Stimulated activated CD4-positive, alpha-beta T cell treated with anti-CD3 and anti-CD28 coated beads, Interleukin-4, amount 100 ng/mL, for 1 hour (primary cell): Measurements from ENCODE around the gene ADPRS.

Source experiments
- DNase-seq: peaks from one replicate; pipeline ENCODE4 v3.0.0-alpha.2; 2020

The ADPRS gene, protein sequence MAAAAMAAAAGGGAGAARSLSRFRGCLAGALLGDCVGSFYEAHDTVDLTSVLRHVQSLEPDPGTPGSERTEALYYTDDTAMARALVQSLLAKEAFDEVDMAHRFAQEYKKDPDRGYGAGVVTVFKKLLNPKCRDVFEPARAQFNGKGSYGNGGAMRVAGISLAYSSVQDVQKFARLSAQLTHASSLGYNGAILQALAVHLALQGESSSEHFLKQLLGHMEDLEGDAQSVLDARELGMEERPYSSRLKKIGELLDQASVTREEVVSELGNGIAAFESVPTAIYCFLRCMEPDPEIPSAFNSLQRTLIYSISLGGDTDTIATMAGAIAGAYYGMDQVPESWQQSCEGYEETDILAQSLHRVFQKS

DNA sequence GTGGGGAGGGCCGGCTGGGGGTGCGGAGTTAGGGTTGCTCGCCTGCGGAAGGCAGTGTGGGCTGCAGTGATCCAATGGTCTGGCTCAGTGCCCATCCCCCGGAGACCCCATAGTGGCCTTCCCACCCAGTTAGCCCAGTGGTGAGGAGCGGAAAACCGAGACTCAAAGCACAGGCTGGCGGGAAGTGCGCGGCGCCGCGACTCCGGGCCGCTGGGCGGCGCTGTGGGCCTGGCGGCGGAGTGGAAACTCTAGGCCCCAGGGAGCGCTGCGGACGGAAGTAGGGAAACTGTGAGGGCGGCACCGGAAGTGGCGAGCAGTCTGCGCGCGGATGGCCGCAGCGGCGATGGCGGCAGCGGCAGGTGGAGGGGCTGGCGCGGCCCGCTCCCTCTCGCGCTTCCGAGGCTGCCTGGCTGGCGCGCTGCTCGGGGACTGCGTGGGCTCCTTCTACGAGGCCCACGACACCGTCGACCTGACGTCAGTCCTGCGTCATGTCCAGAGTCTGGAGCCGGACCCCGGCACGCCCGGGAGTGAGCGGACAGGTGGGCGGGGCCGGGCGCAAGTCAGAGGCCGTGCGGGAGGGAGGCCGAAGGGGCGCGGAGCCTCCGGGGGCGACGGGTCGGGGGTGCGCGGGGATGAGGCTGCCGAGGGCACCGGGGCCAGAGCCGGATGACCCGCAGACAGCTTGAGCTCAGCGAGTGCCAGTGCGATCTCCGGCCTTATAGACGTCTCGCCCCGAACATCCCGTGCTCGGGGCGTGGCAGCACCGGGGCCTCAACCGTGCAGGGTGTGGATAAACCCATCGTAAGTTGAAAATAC lies at the start of gene ADPRS:
Gene ADPRS (plus strand): TSS at position 316 of the 816 bp plus-strand sequence. CDS start 13 bp downstream, at position 329.
- DNase-seq, result peak; percentile 90

DNA sequence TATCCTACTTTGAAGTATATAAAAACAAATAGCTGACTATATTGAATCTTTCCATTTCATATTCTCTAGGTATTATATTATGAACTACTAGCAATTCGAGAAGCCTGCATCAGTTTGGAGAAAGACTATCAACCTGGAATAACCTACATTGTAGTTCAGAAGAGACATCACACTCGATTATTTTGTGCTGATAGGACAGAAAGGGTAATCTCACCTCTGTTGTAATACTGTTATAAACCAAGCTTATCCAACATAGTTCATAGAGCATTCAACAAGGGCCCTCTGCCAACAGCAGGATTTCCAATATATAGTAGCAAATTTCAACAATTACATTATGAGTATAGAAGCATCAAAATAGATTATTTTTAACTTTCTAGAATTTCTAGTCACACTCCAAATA lies 48.5 kb upstream of the ADPRS start:
- DNase-seq, result no peak

DNA sequence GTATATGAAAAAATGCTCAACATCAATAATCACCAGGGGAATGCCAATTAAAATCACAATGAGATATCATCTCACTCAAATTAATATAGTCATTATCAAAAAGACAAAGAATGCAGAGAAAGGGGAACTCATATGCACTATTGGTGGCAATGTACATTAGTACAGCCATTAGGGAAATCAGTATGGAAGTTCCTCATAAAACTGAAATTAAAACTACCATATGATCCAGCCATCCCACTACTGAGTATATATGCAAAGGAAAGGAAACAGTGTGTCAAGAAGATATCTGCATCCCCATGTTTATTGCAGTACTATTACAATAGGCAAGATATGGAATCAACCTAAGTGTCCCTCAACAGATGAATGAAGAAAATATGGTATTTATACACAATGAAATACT lies 36.9 kb upstream of the ADPRS start:
- DNase-seq, result no peak

DNA sequence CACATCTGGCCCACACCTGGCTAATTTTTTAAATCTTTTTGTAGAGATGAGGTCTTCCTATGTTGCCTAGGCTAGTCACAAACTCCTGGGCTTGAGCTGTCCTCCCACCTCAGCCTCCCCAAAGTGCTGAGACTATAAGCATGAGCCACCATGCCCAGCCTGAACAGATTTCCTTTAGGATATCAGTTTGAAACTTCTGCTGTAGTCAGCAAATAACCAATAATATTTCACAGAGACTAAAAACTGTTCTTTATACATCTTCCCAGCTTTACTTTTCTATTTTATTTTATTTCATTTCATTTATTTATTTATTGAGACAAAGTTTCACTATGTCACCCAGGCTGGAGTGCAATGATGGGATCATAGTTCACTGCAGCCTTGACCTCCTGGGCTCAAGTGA lies 34.7 kb upstream of the ADPRS start:
- no peak for DNase-seq

DNA sequence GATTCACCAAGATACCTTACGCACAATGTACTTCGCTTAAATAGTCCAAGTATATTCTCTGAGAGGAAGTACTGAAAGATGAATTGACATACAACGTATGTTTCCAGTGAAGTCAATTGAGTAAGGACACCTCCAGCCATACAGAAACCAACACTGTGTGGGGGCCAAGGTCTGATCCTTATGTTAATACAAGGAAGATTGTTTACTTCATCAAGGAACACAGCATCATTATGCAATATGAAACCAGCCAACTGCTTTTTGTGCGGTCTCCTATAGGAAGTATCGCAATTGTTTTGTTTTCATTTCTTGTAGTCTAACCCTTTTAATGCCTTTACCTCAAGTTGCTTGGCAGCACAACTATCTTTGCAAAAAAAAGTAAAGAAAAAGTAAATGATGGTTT lies 33.0 kb upstream of the ADPRS start:
- no peak for DNase-seq

DNA sequence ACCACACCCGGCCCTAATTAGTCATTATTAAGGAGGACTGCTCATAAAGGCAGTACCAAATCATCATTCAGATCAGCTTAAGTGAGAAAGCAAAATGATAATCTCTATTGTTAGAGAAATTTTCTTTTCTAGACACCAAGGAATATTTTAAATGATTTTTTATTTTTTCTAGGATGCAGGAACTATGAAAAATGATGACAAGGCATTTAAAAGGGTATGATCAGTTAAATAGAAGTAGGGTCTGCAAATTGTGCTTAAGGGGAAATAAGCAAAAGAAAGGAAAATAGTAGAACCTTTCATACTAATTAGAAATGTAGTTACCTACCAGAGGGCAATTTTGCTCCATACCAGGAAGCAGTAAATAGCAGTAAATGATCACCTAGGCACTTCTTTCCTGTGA lies 26.4 kb upstream of the ADPRS start:
- DNase-seq, result no peak

DNA sequence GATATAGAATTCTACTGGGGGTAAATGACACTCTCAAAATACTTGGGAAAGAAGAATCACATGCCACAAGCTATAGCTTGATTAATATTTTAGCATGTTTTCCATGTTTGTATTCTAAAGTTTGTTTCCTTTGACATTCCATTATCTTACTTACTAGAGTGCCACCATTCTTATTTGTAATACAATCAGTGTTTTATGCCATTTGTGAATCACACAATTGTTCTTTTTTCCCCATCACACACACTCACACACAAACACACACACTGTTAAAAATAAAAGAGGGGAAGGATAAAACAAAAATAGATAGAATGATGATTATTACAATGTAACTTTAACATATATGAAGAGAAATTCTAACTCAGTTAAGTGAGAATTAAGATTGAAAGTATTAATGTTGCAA lies 20.8 kb upstream of the ADPRS start:
- no peak for DNase-seq

DNA sequence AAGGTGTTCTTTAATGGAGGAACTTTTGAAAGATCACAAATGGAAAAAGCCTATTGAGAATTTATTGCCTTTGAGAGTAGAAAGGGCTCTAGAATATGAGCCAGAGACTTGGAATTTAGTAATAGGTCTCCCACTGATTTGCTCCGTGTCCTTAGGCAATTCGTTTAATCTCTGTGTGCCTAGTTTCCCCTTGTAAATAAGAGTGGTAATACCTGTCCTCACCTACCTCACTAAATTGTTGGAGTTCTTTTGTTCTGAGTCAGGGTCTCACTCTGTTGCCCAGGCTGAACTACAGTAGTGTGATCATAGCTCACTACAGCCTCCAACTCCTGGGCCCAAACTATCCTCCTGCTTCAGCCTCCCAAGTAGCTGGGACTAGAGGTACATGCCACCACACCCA lies 19.8 kb upstream of the ADPRS start:
- no peak for DNase-seq

DNA sequence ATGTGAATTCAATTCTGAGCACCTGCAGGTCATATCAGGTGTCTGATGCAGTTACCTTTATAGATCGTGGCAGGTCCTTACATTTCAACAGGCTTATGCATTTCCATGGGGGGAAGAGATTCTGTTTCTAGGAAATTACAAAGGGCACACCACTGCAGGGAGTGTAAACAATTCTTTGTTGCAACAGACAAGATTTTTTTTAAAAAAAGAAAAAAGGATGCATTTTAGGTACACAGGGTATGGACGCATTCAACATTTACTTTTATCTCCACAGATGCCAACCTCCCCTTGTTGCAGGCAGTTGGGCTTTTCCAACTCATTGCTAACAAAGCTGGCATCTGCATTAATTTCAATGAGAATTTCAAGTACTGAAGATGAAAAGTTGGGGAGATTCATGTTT lies 18.3 kb upstream of the ADPRS start:
- DNase-seq, result no peak

DNA sequence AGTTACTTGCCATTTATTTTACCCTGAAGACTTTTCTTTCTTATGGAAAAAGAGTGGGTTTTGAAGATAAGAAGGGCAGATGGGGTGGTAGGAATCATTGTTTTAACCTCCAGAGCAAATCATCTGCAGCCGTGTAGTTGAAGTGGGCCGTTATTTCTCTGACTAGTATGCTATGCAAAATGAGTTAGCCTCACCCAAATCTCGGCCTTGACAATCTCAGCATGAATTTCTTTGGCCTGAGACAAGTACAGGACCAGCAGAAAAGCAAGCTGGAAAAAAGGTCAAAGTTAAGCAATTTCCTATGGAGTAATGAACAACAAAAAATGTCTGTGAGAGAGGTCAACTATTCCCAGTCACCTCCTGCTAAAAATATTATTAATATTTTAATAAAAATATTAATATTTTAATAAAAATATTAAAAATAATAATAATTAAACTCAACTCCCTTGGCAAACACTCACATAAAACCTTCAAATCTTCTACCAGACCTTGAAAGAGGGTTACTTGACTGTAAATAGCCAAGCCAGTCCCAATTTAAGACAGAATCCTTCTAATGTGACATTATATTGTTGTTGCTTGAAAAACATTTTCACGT lies 11.6 kb upstream of the ADPRS start:
- no peak for DNase-seq

DNA sequence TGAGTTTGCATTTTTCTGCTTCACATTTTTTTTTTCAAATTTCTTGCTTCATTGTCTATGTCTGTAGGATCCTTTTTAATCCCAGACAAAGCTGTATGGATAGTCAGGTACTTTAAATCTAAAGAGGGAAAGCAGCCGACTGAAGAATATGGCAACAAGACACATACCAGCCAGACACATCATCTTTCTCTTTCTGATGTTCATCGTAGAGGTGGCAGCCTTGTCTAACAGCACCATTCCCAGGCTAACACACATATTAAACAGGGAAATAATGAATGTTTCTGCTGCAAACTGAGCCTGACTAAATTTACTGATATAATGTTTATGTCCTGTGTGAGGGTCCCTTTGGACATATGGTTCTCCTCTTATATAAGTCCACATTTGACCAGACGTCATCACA lies 8.5 kb upstream of the ADPRS start:
- no peak for DNase-seq

DNA sequence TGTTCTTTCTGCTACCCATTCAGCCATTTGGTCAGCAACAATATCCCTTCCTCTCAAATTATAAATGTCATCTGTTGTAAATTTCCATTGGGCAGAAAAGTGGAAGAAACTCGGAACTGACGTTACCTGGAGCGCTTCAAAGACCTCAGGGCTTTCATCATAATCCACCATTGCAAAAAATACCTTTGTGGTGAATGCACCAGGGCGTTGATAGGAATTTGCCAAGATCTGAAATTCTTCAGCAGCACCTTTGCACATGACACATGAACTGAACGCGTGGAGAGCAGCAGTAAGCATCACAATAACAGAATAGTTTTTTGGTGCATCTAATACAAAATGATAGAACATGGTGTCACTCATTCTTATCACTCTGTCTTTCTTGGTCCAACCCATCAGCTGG lies 7.9 kb upstream of the ADPRS start:
- DNase-seq, result no peak

DNA sequence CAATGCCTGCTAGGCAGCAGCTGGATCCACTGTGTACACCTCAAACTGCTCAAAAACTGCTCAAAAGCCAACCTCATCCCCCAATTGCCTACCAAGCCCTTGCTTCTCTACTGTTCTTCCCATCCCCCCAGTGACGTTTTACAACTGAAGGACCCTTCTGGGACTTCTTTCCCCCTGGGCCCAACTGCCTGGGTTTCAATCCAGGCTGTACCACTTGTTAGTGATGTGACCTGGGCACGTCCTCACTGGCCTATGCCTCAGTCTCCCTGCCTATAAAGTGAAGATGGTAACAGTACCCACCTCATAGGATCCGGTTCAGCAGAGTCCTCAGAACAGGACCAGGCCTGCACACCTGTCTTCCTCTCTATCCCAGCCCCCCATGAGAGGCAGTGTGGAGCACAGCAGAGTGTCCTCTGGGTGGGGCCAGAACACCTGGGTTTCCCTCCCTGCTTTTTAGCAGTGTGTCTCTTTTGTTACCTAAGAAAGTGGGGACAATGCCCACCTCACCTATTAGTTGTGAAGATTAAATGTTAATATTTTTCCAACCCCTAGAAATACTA lies 6.7 kb upstream of the ADPRS start:
- DNase-seq, result no peak

DNA sequence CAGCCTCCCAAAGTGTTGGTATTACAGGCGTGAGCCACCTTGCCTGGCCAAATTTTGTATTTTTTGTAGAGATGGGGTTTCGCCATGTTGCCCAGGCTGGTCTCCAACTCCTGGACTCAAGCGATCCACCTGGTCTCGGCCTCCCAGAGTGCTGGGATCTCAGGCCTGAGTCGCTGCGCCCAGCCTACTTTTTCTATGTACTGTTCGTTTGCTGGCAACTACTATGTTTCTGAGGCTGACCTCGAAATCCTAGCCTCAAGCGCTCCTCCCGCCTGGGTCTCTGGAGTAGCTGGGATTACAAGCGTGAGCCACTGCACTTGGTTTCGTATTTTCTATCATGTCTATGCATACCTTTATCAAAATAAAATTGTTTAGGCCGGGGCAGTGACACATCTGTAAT lies 5.5 kb upstream of the ADPRS start:
- DNase-seq, result no peak

DNA sequence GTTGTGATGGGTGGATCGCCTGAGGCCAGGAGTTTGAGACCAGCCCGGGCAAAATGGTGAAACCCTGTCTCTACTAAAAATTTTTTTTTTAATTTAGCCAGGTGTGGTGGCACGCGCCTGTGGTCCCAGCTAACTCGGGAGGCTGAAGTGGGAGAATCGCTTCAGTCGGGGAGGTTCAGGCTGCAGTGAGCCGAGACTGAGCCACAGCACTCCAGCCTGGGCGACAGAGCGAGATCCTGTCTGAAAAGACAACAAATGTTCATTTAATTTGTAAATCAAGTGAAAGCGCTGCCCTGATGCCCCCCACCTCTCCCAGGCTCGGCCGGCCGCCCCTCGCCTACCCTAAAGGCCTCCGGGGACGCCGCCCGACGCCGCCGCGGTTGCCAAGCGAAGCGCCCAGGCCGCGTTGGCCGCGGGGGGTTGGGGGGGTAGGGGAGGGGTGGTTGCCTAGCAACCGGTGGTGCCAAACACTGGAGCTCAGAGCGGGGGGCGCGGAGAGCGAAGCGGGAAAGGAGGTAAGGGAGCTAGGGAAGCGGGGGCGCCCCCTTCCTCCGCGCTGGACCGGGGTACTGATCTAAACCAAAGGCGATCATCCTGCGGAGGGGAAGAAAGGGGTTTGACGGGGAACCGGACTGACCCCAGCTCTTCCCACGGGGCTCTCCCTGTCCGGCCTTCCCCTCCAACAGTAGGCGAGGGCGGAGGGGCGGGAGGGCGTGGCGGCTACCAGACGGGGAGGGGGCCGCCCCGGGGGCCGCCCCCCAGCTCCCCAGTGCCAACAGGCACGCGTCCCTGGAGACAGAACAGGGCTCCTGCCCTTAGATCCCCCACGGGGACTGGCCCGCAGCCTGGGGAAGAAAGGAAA lies 4.8 kb upstream of the ADPRS start, which contains the start of gene TEKT2:
Gene TEKT2 (plus strand): TSS at position 460 of the 862 bp plus-strand sequence. CDS start 828 bp downstream, outside the sequence.
- DNase-seq, result no peak

DNA sequence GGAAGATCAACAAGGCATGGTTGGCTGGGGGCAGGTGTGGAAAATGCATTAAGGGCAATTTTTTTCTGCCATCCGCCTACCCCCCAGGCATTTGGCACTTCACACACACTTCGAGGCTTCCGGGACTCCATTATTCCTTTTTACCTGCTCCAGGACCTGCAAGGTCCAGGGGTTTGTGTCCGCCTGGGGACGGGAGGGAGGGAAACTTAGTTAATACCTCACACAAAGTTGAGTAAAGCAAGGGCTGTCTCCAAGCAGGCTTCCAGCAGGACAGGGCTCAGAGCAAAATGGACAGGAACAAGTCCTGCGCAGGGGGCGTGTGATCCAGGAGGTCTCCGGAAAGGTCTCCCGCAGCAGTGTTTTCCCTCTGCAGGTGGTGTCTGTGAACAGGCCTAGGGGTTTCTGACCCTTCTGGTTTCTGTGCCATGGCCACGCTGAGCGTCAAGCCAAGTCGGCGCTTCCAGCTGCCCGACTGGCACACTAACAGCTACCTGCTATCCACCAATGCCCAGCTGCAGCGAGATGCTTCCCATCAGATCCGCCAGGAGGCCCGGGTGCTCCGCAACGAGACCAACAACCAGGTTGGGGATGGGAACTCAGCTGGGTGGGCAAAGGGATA lies 4.1 kb upstream of the ADPRS start:
- no peak for DNase-seq

DNA sequence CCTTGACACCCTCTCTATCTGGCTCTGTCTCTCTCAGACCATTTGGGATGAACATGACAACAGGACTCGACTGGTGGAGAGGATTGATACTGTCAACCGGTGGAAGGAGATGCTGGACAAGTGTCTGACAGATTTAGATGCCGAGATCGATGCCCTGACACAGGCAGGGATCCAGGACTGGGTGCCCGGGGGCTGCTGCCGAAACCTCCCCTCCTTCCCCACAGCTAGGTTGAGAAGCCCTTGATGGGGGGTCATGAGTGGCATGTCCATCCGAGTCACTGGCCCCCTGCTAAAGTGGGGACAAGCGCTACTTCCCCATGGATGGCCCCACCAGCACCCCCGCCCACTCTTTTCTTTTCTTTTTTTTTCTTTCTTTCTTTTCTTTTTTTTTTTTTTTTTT lies 3.6 kb upstream of the ADPRS start:
- no peak for DNase-seq

DNA sequence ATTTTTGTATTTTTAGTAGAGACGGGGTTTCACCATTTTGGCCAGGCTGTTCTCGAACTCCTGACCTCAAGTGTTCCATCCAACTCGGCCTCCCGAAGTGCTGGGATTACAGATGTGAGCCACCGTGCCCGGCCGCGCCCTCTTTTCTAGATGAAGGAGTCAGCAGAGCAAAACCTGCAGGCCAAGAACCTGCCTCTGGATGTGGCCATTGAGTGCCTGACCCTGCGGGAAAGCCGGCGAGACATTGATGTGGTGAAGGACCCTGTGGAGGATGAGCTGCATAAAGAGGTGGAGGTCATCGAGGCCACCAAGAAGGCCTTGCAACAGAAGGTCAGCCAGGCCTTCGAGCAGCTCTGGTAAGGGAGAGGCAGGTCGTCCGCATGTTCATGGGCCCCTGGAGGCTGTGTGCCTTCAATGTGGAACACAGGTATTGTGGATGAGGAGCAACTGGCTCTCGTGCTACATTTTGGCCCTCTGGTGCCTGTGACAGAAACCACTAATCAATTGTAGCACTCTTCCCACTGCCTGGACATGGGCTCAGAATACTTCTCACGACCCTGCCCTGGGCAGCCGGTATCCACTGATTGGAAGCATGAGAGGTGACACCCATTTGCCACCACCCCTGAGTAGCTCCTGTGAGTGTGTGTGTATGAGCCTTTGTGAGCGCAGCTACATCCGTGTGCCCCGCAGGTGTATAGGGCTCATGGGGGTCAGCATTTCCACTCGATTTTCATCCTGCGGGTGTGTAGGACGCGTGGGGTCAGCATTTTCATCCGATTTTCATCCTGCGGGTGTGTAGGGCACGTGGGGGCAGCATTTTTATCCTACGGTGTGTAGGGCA lies 2.8 kb upstream of the ADPRS start:
- no peak for DNase-seq

DNA sequence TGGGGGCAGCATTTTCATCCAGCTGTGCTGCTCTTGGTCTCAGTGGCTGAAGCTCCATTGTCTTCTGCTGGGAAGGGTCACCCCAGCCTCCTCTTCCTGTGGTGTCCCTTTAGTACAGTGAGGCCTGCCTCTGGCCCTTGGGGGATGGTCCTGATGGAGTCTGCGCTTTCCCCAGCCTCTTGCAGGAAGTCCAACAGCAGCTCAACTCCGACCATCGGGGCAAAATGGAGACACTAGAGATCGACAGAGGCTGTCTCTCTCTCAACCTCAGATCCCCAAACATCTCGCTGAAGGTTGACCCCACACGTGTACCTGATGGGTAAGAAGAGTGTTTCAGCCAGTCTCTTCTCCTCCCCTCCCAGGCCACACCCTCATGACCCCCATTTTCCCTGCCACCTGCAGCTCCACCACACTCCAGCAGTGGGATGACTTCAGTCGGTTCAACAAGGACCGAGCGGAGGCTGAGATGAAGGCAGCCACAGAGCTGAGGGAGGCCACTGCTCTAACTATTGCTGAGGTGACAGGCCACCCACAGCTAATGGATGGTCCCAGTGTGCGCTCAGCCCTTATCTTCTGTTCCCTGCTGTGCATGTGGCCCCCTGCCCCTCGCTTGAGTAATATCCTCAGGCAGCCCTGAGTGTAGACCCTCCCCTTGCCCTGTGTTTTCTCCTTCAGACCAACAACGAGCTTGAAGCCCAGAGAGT lies 2.0 kb upstream of the ADPRS start:
- no peak for DNase-seq
